HG03378 (cell line): ENCODE data around the gene ACOX2.
A peak's percentile ranks its signal among the peaks of the same experiment; 100 is the strongest.

ENCODE experiments used
- ATAC-seq: cut with Tn5 transposase; IDR thresholded peaks from one replicate; pipeline ENCODE4 v1.9.1; 2021; ENCODE audit warnings: mild to moderate bottlenecking, moderate library complexity; ENCODE audit not compliant: unreplicated experiment

ACOX2 gene

DNA sequence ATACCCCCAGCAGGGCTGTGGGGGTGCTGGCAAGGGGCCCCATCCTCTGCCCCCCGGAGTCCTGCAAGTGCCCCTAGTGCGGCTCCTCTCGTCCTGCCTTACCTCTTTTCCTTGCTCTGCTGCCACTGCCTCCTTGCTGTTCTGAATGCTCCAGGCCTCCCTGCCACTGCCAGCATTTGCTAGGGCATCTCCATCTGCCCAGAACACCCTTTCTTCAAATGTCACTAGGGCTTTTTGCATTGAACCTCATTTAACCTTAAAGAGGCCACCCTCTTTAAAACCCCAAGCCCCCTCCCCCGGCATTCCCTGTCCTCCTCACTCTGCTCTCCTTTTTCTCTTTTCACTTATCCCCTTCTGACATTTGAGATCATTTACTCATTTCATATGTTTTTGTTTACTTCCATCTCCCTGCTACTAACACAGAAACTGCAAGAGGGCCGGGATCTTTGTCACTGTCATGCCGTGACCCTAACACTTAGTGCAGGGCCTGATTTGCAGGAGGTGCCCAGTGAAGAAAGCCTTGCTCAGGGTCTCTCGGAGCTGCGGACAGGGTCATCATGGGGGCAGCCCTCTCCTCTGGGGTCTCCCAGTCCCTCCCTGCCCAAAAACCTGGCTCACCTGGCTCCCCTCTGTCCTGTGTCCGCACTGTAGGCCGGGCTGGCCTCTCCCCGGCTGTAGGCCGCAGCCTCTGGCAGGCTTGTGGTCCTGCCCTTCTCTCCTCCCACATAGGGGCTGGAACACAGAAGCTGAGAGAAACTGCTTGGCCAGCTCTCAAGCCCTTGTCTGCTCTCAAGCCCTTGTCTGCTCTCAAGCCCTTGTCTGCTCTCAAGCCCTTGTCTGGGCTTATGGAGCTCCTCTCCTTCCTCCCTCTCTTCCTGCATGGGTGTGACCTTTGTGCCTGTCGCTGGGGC lies at the start of gene ACOX2:
ACOX2 (minus strand) TSS at position 690 of the 911 bp plus-strand sequence. CDS start 2,084 bp downstream, outside the sequence.
- no peak for ATAC-seq

DNA sequence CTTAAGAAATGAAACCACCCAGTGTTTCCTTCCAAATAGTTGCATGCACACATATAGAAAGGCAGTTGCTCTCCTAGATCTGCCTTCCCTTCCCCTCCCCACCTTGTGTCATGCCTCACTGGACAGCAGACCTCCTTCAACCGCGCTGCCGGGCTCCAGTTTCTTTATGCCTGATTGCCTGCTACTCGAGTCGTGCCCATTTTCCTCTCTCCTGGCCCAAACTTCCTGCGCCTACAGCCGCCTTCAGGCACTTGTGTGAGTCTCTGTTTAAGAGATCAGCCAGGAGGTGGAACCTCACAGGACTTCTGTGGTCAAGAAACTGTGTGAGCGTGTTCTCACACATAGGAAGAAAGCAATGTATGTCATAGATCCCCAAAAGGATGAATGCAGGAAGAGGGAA lies 49.0 kb upstream of the ACOX2 start:
- no peak for ATAC-seq

DNA sequence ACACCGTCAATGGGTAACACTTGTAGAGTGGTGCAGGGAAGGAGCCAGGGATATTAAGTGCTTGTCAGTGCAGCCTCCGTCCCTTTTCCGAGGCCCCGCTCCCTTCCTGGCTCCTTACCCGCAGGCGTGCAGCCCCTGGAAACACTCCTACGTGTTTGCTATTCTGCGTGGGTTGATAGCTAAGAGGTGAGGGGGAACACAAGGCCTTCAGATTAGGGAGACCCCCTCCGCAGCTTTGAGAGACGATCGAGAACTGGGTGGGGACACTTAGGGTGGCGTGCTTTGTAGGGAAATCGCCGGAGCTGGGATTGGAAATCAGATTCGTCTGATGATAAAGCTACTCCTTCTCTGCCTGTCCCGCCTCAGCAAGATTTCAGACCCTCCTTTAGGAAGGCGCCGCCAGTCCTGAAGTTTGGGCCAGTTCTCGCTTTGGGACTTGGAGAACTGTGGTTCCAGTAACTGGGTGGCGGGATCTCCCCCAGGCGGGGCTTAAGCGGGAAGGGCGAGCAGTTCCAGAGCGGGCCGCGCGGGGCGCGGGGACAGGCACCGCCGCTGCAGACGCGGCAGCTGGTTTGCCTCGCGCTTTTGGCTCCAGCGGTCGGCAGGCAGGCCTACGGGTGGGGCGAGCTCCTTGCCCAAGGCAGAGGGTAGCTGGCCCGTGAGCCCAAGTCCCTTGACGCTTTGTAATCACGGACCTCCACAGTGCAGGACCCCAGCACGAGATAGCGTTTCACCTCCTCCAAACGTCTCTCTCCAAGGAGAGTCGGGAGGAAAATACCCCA lies 48.2 kb upstream of the ACOX2 start:
- peak; percentile 57 for ATAC-seq

DNA sequence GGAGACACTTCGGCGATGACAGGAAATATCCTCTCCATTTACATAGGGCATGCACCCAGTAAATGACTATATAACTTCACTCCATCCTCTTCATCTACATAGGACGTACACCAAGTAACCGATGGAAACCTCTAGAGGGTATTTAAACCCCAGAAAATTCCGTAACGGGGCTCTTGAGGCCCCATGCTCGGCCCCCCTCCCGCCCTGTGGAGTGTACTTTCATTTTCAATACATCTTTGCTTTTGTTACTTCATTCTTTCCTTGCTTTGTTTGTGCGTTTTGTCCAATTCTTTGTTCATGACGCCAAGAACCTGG lies 47.7 kb upstream of the ACOX2 start:
- no peak for ATAC-seq

- ATAC-seq: no peak
These were observed 44.5 kb upstream of the ACOX2 start for GRCh38 chr3:58581328-58582091.

DNA sequence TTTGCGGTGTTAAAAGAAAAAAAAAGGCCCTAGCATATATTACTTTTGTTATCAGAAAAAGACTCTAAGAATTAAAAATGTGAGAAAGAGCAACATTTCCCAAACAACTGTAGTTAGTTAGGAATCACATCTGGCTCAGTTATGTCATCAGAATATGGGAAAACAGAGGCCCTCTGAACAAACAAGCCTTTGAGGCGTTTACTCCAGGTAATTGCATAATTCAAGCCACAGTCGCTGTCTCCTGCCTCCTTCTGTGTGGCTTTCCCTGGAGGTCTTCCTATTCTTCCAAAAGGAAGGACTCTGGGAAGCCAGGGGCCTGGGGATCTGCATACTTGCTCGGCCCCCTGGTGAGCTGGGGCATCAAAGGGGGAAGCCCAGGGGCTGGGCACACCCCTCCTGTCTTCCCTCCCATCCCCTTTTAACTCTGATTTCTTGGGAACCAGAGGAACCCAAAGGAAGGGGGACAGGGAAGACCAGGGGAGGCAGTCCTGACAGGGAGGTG lies 43.9 kb upstream of the ACOX2 start:
- ATAC-seq: no peak

GRCh38 chr3:58578873-58579272 lies 41.9 kb upstream of the ACOX2 start:
- ATAC-seq: no peak

- ATAC-seq: no peak
These were observed 40.4 kb upstream of the ACOX2 start, which contains the start of gene FAM107A for GRCh38 chr3:58577269-58577821. Gene FAM107A, minus strand, starts transcription at chr3:58577391. Its CDS starts 7,531 bp downstream, at chr3:58569860.

- ATAC-seq: no peak
These were observed 39.7 kb upstream of the ACOX2 start for GRCh38 chr3:58576716-58577115.

DNA sequence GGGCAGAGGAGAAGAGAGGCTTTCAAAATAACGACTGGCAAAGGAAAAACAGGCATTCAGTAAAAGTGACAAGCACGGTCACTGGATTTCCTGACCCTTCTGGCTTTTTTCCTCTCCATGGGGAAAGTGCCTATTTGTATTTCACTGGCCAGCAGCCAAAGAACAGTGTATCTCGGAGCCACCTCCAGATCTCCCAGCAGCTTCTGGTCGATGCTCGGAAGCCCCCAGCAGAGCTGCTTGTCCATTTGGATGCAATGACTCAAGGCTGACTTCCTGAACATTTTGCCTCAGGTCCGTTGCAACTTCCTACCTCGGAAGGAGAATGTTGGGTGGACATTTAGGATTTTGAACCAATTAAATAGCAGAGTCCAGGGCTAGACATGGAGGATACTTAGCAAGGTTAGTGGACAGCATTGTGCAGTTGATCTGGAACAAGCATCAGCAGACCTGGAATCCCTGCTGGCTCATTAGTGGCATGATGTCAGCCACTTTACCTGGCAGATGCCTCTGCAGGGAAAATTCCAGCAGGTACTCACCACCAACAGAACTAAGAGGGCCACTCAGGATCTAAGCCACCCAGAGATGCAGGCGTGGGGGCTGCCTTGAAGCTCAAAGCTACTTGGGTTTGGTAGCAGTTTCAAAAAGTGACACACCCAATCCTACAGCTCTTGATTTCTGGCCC lies 39.1 kb upstream of the ACOX2 start:
- ATAC-seq: no peak

GRCh38 chr3:58574682-58575081 lies 37.7 kb upstream of the ACOX2 start:
- ATAC-seq: no peak

- ATAC-seq: no peak
These were observed 37.1 kb upstream of the ACOX2 start for GRCh38 chr3:58574106-58574505.

DNA sequence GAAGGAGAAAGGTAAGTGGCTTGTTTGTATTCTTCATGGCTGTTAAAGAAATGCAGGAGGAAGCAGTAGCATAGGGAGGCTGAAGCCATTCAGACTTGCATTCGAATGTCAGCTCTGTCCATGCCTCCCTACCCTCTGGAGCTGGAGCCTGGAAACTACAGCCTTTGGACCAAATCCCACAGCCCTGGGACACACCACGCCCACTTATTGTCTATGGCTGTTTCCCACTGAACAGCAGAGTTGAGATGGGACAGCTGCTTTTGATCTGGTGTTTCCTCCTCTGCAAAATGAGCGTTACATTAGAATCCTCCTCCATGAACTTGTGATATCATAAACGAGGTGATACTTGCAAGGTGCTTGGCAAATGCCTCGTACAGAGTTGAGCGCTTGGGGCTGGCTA lies 36.6 kb upstream of the ACOX2 start:
- no peak for ATAC-seq

GRCh38 chr3:58572634-58573230 lies 35.7 kb upstream of the ACOX2 start:
- no peak for ATAC-seq

DNA sequence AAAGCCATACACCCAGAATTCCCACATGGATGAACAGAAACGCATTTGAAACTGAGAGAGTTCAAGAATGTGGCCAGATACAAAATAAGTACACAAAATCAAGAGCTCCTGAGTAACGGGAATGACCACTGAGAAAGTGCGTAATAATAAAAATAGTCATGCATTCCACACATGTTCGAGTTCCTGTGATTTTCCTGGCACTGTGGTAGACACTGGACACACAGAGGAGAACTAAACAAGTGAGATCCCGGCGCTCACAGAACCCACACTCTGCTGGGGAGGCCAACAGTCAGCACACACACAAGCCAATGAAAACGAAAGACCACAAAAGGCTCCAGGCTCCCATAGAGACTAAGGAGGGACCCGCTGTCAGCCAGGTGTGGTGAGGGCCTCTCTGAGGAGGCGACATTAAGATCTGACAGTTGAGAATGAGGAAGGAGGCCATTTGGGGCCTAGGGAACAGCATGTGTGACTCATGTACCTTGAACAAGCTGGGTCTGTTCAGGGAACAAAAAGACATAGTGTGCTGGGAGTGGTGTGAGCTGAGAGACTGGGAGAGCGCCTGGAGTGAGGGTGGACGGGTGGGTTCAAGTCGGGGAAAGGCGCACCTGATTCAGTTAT lies 35.1 kb upstream of the ACOX2 start:
- ATAC-seq: no peak

- no peak for ATAC-seq
These were observed 33.9 kb upstream of the ACOX2 start for GRCh38 chr3:58570851-58571250.

DNA sequence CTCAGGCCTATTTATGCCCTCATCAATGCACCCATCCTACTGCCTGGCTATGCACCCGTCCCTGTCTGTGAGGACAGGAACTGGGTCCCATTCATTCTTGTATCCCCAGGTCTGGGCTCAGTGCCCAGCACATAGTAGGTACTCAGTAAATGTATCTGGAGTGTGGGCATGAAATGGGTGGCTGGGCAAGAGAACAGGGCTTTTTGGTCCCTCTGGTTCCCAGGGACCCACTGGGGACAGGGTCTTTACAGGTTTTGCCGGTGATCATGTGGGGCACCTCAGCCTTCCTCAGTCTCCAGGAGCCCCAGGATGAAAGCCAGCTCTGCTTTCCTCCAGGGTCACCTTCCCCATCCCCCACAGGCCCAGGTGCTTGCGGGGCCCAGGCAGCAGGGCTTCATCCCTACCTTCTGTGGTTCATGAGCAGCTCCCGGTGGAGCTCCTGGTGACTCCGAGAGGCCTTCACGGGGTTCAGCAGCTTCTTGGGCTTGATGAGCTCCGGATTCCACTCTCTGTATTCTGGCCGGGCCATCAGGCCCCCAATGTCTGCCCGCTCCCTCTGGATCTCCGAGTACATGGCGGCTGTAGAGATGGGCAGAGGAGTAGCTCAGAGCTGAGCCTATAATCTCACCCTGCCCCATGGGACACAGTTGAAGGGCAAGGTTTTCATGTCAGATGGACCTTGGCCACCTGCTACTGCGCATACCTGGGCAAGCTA lies 32.5 kb upstream of the ACOX2 start:
- ATAC-seq: no peak

DNA sequence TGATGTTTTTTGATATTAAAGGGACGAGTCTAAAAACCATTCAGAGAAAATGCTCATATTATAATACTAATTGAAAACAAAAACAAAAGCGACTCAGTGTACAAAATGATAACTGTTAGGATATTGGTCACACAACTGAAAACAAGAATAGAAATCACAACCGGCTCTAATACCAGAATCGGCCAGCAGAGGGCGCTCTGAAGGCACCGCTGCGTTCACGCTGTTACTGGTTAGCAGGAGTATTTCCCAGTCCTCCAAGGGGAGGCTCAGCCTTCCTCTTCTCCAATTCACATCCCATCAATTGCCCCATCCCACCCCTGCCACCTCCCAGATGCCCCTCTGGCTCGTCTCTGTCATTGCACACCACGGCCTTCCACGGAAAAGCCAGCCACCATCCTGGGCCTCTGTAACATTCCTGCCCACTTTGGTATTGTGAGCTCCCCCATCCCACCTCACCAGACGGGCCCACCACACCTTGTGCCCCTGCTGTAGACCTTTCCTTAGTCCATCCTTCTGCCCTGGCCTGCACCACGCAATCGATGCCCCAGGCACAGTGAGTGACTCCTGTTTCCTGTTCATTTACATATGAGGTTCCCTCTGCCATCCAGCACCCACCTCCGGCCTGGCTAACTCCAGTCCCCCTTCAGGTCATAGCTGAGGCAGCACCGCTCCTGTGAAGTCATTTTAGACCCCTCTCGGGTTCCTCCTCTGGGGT lies 31.7 kb upstream of the ACOX2 start:
- ATAC-seq: peak; percentile 49
